ENCODE results near the gene FRMD7.

FRMD7 gene

DNA sequence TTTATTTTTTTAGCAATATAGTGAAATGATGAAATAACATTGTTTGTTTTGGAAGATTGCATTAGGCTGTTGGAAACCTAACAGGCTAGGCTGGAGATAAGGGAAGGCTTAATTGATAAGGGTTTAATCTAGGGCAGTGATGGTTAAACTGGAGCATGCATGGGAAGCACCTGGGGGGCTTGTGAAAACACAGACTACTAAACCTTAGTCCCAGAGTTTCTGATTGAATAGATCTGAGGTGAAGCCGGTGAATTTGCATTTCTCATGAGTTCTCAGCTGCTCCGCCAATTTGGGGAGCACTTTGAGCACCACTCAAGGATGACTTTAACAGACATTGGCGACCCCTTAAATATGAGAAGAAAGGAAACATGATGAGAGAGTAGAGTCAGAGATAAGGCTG is 93.2 kb downstream of the FRMD7 start:
- DNase-seq (ENCODE audit: low read depth): no peak

GRCh38 chrX:132033166-132033565 is 94.7 kb downstream of the FRMD7 start:
- no peak for DNase-seq (ENCODE audit: low read depth)

DNA sequence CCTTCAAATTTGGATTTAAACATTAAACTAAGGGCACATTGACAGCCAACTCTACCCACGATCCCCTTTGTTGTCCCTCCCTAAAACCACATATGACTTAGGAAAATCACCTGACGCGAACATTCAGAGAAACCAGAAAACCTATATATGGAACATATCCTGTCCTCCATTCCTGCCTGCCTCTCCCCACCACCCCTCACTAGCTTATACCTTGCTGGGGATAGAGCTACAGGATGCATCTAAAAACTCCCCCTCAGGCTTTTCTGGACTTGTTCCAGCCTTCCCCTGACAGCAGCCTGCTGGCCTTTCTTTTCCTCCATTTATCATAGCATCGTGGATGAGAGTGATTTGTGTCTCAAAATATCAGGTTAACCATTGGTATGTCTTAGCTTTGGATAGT is 96.0 kb downstream of the FRMD7 start:
- DNase-seq (ENCODE audit: low read depth): no peak

GRCh38 chrX:132030264-132030663 is 97.6 kb downstream of the FRMD7 start:
- DNase-seq (ENCODE audit: low read depth): no peak

Measured in non-pigmented ciliary epithelial cell (primary cell).